HepG2 (cell line): Measurements from ENCODE around the gene PKIB. TPM values are rescaled to one million over a fixed set of nuclear protein-coding genes. Genes with fewer than 3 reads are reported as not detected.

Experiments
- ARNT2 ChIP-seq: sonication (generic); formaldehyde crosslinking; IDR thresholded peaks from 2 replicates; pipeline ENCODE4 v1.8.0; 2022; ENCODE audit warnings: mild to moderate bottlenecking, low read depth, missing genetic modification reagents, moderate library complexity
- JUNB ChIP-seq: sonication (generic); formaldehyde crosslinking; IDR thresholded peaks from 2 replicates; pipeline ENCODE4 v1.8.0; 2022; ENCODE audit warnings: missing genetic modification reagents, mild to moderate bottlenecking, borderline replicate concordance
- PBX3 ChIP-seq: sonication (generic); formaldehyde crosslinking; IDR thresholded peaks from 2 replicates; pipeline ENCODE4 v1.8.1; 2023; ENCODE audit warnings: missing genetic modification reagents, inconsistent platforms, borderline replicate concordance
- PCBP1 ChIP-seq: fragments of 200-400 bp; formaldehyde crosslinking; IDR thresholded peaks from 2 replicates; pipeline ENCODE4 v1.6.1; 2017; ENCODE audit warnings: mild to moderate bottlenecking, low read depth, low read length, borderline replicate concordance
- PLRG1 ChIP-seq: fragments of 450-650 bp; conservative IDR thresholded peaks from 2 replicates; pipeline ENCODE4 v1.6.1; 2016
- RNF219 ChIP-seq: sonication (generic); formaldehyde crosslinking; IDR thresholded peaks from 2 replicates; pipeline ENCODE4 v1.5.0; 2020; ENCODE audit warnings: mild to moderate bottlenecking, missing genetic modification reagents
- SIN3A ChIP-seq: IDR thresholded peaks from 2 replicates; pipeline ENCODE4 v1.6.1; 2011; ENCODE audit warnings: low read depth, mild to moderate bottlenecking, control low read depth, low read length, borderline replicate concordance
- STAG1 ChIP-seq: sonication (generic); formaldehyde crosslinking; IDR thresholded peaks from 2 replicates; pipeline ENCODE4 v1.4.0; 2020; ENCODE audit warnings: missing genetic modification reagents
- SUZ12 ChIP-seq: fragments of 150-350 bp; IDR thresholded peaks from 2 replicates; pipeline ENCODE4 v1.6.1; 2014; ENCODE audit warnings: low read depth, low read length
- TGIF2 ChIP-seq: IDR thresholded peaks from 2 replicates; pipeline ENCODE4 v1.6.1; 2016; ENCODE audit warnings: control low read depth, missing compliant biosample characterization
- YEATS2 ChIP-seq: sonication (generic); formaldehyde crosslinking; IDR thresholded peaks from 2 replicates; pipeline ENCODE4 v1.4.0; 2020; ENCODE audit warnings: missing genetic modification reagents, borderline replicate concordance
- ZKSCAN8 ChIP-seq: IDR thresholded peaks from 2 replicates; pipeline ENCODE4 v1.6.1; 2016; ENCODE audit warnings: borderline replicate concordance, missing genetic modification reagents, missing compliant biosample characterization
- ZNF12 ChIP-seq: sonication (generic); formaldehyde crosslinking; IDR thresholded peaks from 2 replicates; pipeline ENCODE4 v1.5.0; 2020; ENCODE audit warnings: missing genetic modification reagents
- ZNF138 ChIP-seq: sonication (generic); formaldehyde crosslinking; IDR thresholded peaks from 2 replicates; pipeline ENCODE4 v1.5.0; 2020; ENCODE audit warnings: mild to moderate bottlenecking, low read depth, missing genetic modification reagents
- ZNF274 ChIP-seq: sonication (generic); formaldehyde crosslinking; IDR thresholded peaks from 2 replicates; pipeline ENCODE4 v1.5.1; 2020; ENCODE audit warnings: mild to moderate bottlenecking, missing genetic modification reagents
- ZNF431 ChIP-seq: sonication (generic); formaldehyde crosslinking; IDR thresholded peaks from 2 replicates; pipeline ENCODE4 v1.9.0; 2022; ENCODE audit warnings: missing genetic modification reagents, low read depth, mild to moderate bottlenecking, borderline replicate concordance
- ZNF598 ChIP-seq: sonication (generic); formaldehyde crosslinking; IDR thresholded peaks from 2 replicates; pipeline ENCODE4 v1.5.1; 2020; ENCODE audit warnings: mild to moderate bottlenecking, missing genetic modification reagents, borderline replicate concordance
- ZNF775 ChIP-seq: sonication (generic); formaldehyde crosslinking; IDR thresholded peaks from 2 replicates; pipeline ENCODE4 v1.4.0; 2020; ENCODE audit warnings: missing genetic modification reagents, mild to moderate bottlenecking, moderate library complexity, borderline replicate concordance
- ZNF776 ChIP-seq: sonication (generic); formaldehyde crosslinking; IDR thresholded peaks from 2 replicates; pipeline ENCODE4 v1.4.0; 2020; ENCODE audit warnings: mild to moderate bottlenecking, missing genetic modification reagents
- ZSCAN5A ChIP-seq: sonication (generic); formaldehyde crosslinking; IDR thresholded peaks from 2 replicates; pipeline ENCODE4 v1.8.0; 2022; ENCODE audit warnings: mild to moderate bottlenecking, missing genetic modification reagents, borderline replicate concordance
- polyA plus RNA-seq, 8 experiments: library from polyadenylated mRNA; depleted of rRNA in 3 of 8; stranded (reverse) in 7 of 8; unstranded in 1 of 8; fragments of >200 nt; fragmentation: Illumina TruSeq in 4 of 8; extraction: Trizol in 4 of 8; gene quantifications; 2 replicates each; pipeline versions ENCODE4 v1.2.1 to v1.2.3, GENCODE V29; 2011 to 2016; ENCODE audit warnings: low read depth in 4 of 8, missing spikeins in 1 of 8, mixed read lengths in 1 of 8; ENCODE audit not compliant: insufficient read depth in 1 of 8
- total RNA-seq, 5 experiments: library from RNA; depleted of rRNA; stranded (reverse); fragments of >200 nt; fragmentation: Illumina TruSeq; extraction: Trizol; gene quantifications; 2 replicates each; pipeline ENCODE4 v1.2.3, GENCODE V29; 2016; ENCODE audit warnings: low read depth in 1 of 5
- TF ChIP-seq, protein P1 (sequence below): sonication (generic); formaldehyde crosslinking; IDR thresholded peaks from 2 replicates; pipeline ENCODE4 v1.4.0; 2020; ENCODE audit warnings: missing genetic modification reagents
- TF ChIP-seq, protein P2 (sequence below): sonication (generic); formaldehyde crosslinking; IDR thresholded peaks from 2 replicates; pipeline ENCODE4 v1.8.0; 2022; ENCODE audit warnings: mild to moderate bottlenecking, missing genetic modification reagents, moderate library complexity

Gene PKIB
- total and polyA plus RNA-seq, 2 of the 13 experiments (the other 11 are each of a cell fraction or from before 2014, with no cell fraction given), result 1.4 to 1.5 TPM

GRCh38 chr6:122609881-122610689 is at the start of gene PKIB (continued):
- peak; percentile 55; the same call in 1 of the 2 replicates for TF ChIP-seq ZNF776 (CRISPR knock-in tag)
- peak; percentile 67; the same call in 1 of the 2 replicates for TF ChIP-seq ZNF598 (CRISPR knock-in tag)
- no peak for TF ChIP-seq TGIF2 (CRISPR knock-in tag)
- TF ChIP-seq, protein P1, sequence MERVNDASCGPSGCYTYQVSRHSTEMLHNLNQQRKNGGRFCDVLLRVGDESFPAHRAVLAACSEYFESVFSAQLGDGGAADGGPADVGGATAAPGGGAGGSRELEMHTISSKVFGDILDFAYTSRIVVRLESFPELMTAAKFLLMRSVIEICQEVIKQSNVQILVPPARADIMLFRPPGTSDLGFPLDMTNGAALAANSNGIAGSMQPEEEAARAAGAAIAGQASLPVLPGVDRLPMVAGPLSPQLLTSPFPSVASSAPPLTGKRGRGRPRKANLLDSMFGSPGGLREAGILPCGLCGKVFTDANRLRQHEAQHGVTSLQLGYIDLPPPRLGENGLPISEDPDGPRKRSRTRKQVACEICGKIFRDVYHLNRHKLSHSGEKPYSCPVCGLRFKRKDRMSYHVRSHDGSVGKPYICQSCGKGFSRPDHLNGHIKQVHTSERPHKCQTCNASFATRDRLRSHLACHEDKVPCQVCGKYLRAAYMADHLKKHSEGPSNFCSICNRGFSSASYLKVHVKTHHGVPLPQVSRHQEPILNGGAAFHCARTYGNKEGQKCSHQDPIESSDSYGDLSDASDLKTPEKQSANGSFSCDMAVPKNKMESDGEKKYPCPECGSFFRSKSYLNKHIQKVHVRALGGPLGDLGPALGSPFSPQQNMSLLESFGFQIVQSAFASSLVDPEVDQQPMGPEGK (CRISPR knock-in tag), result peak; percentile 86
- 0 out of 2 replicates have a peak, but pooled peaks have one; percentile 23 for TF ChIP-seq YEATS2
- peak; percentile 48 for TF ChIP-seq STAG1
- peak; percentile 72; the same call in 1 of the 2 replicates for TF ChIP-seq ARNT2 (CRISPR knock-in tag)
- TF ChIP-seq ZNF775 (CRISPR knock-in tag), result no peak
- 0 out of 2 replicates have a peak, but pooled peaks have one; percentile 24 for TF ChIP-seq JUNB
- TF ChIP-seq ZNF138 (CRISPR knock-in tag), result no peak
- no peak for TF ChIP-seq ZKSCAN8
- TF ChIP-seq SUZ12, result no peak
- no peak for TF ChIP-seq ZNF431 (CRISPR knock-in tag)
- TF ChIP-seq ZNF12 (CRISPR knock-in tag), result peak; percentile 41; the same call in 1 of the 2 replicates
- 0 out of 2 replicates have a peak, but pooled peaks have one; percentile 37 for TF ChIP-seq ZSCAN5A (CRISPR knock-in tag)
- TF ChIP-seq, protein P2, sequence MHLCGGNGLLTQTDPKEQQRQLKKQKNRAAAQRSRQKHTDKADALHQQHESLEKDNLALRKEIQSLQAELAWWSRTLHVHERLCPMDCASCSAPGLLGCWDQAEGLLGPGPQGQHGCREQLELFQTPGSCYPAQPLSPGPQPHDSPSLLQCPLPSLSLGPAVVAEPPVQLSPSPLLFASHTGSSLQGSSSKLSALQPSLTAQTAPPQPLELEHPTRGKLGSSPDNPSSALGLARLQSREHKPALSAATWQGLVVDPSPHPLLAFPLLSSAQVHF (CRISPR knock-in tag), result no peak
- TF ChIP-seq PLRG1, result no peak
- no peak for TF ChIP-seq PBX3 (CRISPR knock-in tag)
- peak; percentile 71; the same call in 1 of the 2 replicates for TF ChIP-seq ZNF274 (CRISPR knock-in tag)
- no peak for TF ChIP-seq RNF219
- TF ChIP-seq SIN3A, result no peak
- TF ChIP-seq PCBP1, result no peak
